ENCODE measurements around the gene SREBF1.

The SREBF1 gene

GRCh38 chr17:17772231-17772630 is 64.6 kb downstream of the SREBF1 start:
- DNase-seq: no peak

- DNase-seq: no peak
Observed at GRCh38 chr17:17771498-17772201, 65.1 kb downstream of the SREBF1 start.

GRCh38 chr17:17770632-17771044 is 66.1 kb downstream of the SREBF1 start:
- no peak for DNase-seq

- no peak for DNase-seq
Observed at GRCh38 chr17:17769869-17770631, 66.7 kb downstream of the SREBF1 start.

- no peak for DNase-seq
Observed at GRCh38 chr17:17768424-17769088, 68.2 kb downstream of the SREBF1 start.

GRCh38 chr17:17767887-17768418 is 68.8 kb downstream of the SREBF1 start:
- DNase-seq: no peak

- DNase-seq: no peak
Observed at GRCh38 chr17:17767154-17767869, 69.5 kb downstream of the SREBF1 start.

- no peak for DNase-seq
Observed at GRCh38 chr17:17766744-17767120, 70.1 kb downstream of the SREBF1 start.

GRCh38 chr17:17766077-17766743 is 70.6 kb downstream of the SREBF1 start:
- DNase-seq: no peak

GRCh38 chr17:17765359-17766076 is 71.3 kb downstream of the SREBF1 start:
- DNase-seq: no peak

GRCh38 chr17:17763734-17764133 is 73.1 kb downstream of the SREBF1 start:
- no peak for DNase-seq

- DNase-seq: no peak
Observed at GRCh38 chr17:17763136-17763535, 73.7 kb downstream of the SREBF1 start.

GRCh38 chr17:17762744-17763105 is 74.1 kb downstream of the SREBF1 start:
- no peak for DNase-seq
